DOHH2 (cell line): ENCODE measurements around the gene SLC25A31.

Experiments used
- H3F3A ChIP-seq: fragments of 200-600 bp; sonication (generic), shearing (Covaris generic); 2 replicates; pipeline ENCODE4 v1.6.0; 2016; ENCODE audit warnings: antibody characterized with exemption, mild to moderate bottlenecking; ENCODE audit not compliant: control insufficient read depth, insufficient read depth
- H3K27ac ChIP-seq: fragments of 200-600 bp; sonication (generic); 2 replicates; pipeline ENCODE4 v1.5.1; 2014; ENCODE audit warnings: low read depth, mild to moderate bottlenecking, low read length, moderate library complexity
- H3K27me3 ChIP-seq: fragments of 200-600 bp; sonication (generic); 2 replicates; pipeline ENCODE4 v1.6.1; 2014; ENCODE audit warnings: mild to moderate bottlenecking, low read length, mixed read lengths; ENCODE audit not compliant: control insufficient read depth
- H3K36me3 ChIP-seq: fragments of 200-600 bp; sonication (generic); 2 replicates; pipeline ENCODE4 v1.6.1; 2014; ENCODE audit warnings: mild to moderate bottlenecking, low read length, moderate library complexity, mixed read lengths; ENCODE audit not compliant: control insufficient read depth
- H3K4me1 ChIP-seq: fragments of 200-600 bp; sonication (generic); 2 replicates; pipeline ENCODE4 v1.6.1; 2014; ENCODE audit warnings: mild to moderate bottlenecking, low read length, mixed read lengths; ENCODE audit not compliant: control insufficient read depth
- H3K4me2 ChIP-seq: fragments of 200-600 bp; sonication (generic); 2 replicates; pipeline ENCODE4 v1.6.0; 2014; ENCODE audit warnings: mild to moderate bottlenecking, low read length, moderate library complexity
- H3K4me3 ChIP-seq: fragments of 200-600 bp; sonication (generic); 2 replicates; pipeline ENCODE4 v1.5.1; 2014; ENCODE audit warnings: mild to moderate bottlenecking, low read length, mixed read lengths
- H3K79me2 ChIP-seq: fragments of 200-600 bp; sonication (generic); 2 replicates; pipeline ENCODE4 v1.6.1; 2014; ENCODE audit warnings: mild to moderate bottlenecking, low read length, mixed read lengths; ENCODE audit not compliant: control insufficient read depth
- H3K9me2 ChIP-seq: fragments of 200-600 bp; sonication (generic); replicated peaks from 2 replicates; pipeline ENCODE4 v1.6.1; 2014; ENCODE audit warnings: mild to moderate bottlenecking, low read length, mixed read lengths; ENCODE audit not compliant: control insufficient read depth
- H3K9me3 ChIP-seq: fragments of 200-600 bp; sonication (generic); 2 replicates; pipeline ENCODE4 v1.6.1; 2014; ENCODE audit warnings: antibody characterized with exemption, low read length, mixed read lengths; ENCODE audit not compliant: control insufficient read depth, insufficient read depth
- H4K20me1 ChIP-seq: fragments of 200-600 bp; sonication (generic); 2 replicates; pipeline ENCODE4 v1.6.0; 2014; ENCODE audit warnings: low read depth, mild to moderate bottlenecking, antibody characterized with exemption, low read length, moderate library complexity; ENCODE audit not compliant: control insufficient read depth, insufficient read depth
- CTCF ChIP-seq: fragments of 200-600 bp; sonication (generic); IDR thresholded peaks from one replicate; pipeline ENCODE4 v1.5.1; 2014; ENCODE audit warnings: antibody characterized with exemption, mild to moderate bottlenecking, low read depth, low read length; ENCODE audit not compliant: poor library complexity, severe bottlenecking
- EZH2phosphoT487 ChIP-seq: fragments of 200-600 bp; sonication (generic); IDR thresholded peaks from 2 replicates; pipeline ENCODE4 v1.6.1; 2017; ENCODE audit warnings: borderline replicate concordance, mild to moderate bottlenecking, antibody characterized with exemption, low read length, moderate library complexity, mixed read lengths

SLC25A31 gene

DNA sequence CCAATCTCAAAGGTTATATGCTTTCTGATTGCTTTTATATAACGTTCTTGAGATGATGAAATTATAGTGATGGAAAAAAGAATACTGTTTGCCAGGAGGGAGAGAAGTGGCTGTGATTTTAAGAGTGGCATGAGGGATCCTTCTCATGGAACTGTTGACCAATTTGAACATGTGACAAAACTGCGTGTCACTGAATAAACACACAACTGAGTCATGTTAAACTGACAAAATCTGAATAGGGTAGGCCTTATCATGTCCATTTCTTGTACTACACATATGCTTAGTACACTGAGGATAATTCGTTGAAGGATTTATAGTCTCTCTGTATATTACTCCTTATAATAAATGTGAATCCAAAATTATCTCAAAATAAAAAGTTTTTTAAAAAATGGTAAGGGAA, 29.7 kb downstream of the SLC25A31 start:
- TF ChIP-seq CTCF (no peak), EZH2phosphoT487 (no peak)
- Histone ChIP-seq H3K27ac (no peak overlapping the region), H3K9me2 (no peaks in the 10 kb centered on the region), H4K20me1 (no peaks in the 10 kb centered on the region), H3K79me2 (no peaks in the 10 kb centered on the region), H3K36me3 (no peaks in the 10 kb centered on the region), H3K27me3 (no peaks in the 10 kb centered on the region; the same call in 1 of the 2 replicates), H3F3A (no peaks in the 10 kb centered on the region), H3K9me3 (no peaks in the 10 kb centered on the region), H3K4me3 (no peak overlapping the region), H3K4me1 (no peaks in the 10 kb centered on the region), H3K4me2 (no peak overlapping the region)

DNA sequence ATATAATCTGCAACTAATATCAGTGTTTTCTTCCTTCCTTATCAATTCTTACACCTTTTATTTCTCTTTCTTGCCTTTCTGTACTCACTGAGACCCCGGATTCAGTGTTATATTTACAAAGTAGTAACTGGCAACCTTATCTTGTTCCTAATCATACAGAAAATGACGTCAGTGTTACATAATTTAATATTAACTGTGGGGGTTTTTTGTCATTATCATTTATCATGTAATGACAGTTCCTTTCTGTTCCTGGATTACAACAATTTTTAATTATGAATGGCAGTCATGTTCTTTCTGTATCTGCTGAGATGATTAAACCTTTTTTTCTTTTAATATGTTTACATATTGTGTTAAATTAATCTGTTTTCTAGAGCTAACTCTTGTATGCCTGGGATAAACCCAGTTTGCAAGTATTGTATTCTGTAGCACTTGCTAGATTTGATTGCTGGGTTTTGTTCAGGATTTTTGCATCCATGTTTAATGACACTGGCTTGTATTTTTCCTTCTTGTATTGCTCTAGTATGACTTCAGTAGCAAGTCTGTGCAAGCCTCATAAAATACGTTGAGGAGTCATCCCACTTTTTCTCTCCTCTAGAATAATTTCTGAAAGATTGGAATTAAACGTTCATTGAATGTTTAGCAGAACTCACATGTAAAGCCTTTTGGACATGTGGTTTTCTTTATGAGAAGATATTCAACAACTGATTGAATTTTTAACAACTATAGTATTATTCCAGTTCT, 41.5 kb downstream of the SLC25A31 start:
- H3K27me3 ChIP-seq: 0 out of 2 replicates have a peak, but pooled peaks cover 3% of the 10 kb centered on the region
- no peaks in the 10 kb centered on the region for H3K9me2 ChIP-seq
- no peaks in the 10 kb centered on the region for H3K36me3 ChIP-seq
- no peaks in the 10 kb centered on the region for H4K20me1 ChIP-seq
- H3K4me1 ChIP-seq: no peaks in the 10 kb centered on the region
- no peaks in the 10 kb centered on the region for H3K79me2 ChIP-seq
- H3K4me3 ChIP-seq: no peak overlapping the region
- H3F3A ChIP-seq: no peaks in the 10 kb centered on the region
- no peak overlapping the region for H3K4me2 ChIP-seq
- H3K9me3 ChIP-seq: no peaks in the 10 kb centered on the region
- no peak overlapping the region for H3K27ac ChIP-seq
- no peak for TF ChIP-seq EZH2phosphoT487
- no peak for TF ChIP-seq CTCF

- no peaks in the 10 kb centered on the region for H3K9me2 ChIP-seq
- H3F3A ChIP-seq: no peaks in the 10 kb centered on the region
- H4K20me1 ChIP-seq: no peaks in the 10 kb centered on the region
- no peak overlapping the region for H3K4me2 ChIP-seq
- TF ChIP-seq CTCF (no peak), EZH2phosphoT487 (no peak)
- H3K27ac ChIP-seq: no peak overlapping the region
- H3K4me3 ChIP-seq: no peak overlapping the region
- no peaks in the 10 kb centered on the region for H3K9me3 ChIP-seq
- no peaks in the 10 kb centered on the region for H3K4me1 ChIP-seq
- peaks cover 7% of the 10 kb centered on the region for H3K27me3 ChIP-seq
- no peaks in the 10 kb centered on the region for H3K79me2 ChIP-seq
- no peaks in the 10 kb centered on the region for H3K36me3 ChIP-seq
Measured at GRCh38 chr4:127772769-127773671, 42.8 kb downstream of the SLC25A31 start.
